ENCODE results near the gene AGRP. TPM values are rescaled to one million over a fixed set of nuclear protein-coding genes. Genes with fewer than 3 reads are reported as not detected.

The AGRP gene, protein sequence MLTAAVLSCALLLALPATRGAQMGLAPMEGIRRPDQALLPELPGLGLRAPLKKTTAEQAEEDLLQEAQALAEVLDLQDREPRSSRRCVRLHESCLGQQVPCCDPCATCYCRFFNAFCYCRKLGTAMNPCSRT
- total RNA-seq = not detected in 2 replicates

GRCh38 chr16:67483150-67483549, at the start of gene AGRP:
AGRP (minus strand) TSS chr16:67483547; CDS start chr16:67483398, 149 bp downstream.

GRCh38 chr16:67528222-67528869, 45.0 kb upstream of the AGRP start, which contains the start of gene RIPOR1:
RIPOR1 (plus strand) TSS chr16:67528829; CDS start chr16:67538447, 9,618 bp downstream.

DNA sequence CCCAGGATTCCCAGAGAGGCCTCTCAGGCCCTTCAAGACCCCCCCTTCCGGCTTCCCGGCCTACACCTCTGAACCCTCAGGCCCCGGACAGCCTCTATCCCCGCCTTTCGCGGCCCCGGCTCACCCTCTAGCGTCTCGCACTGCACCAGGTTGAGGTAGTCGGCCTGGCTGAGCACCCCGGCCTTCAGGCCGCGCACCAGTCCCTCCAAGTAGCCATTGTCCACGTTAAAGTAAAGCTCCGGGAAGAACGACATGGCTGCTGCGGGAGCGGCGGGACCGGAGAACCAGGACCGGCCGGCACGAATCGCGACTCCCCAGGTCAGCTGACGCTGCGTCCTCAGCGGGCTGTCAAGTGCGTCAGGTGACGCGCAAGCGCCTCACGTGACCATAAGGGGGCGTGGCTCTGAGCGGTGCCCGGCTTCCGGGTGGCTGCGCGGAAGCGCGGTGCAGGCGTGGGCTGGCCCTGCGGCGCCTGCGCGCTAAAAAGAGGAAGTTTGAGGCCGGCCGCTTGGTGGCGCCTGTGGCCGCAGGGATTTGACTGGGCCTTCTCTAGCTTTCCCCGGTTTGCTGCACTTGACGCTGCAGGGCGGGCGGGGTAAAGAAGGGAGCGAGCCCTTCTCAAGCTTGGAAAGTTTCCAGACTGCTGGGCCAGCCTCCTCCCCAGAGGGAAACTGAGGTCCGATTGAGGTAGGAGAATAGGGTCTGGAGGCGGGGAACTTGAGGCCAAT, 2.4 kb downstream of the AGRP start, which contains the start of gene ATP6V0D1:
Gene ATP6V0D1, minus strand, starts transcription at position 325 of the 728 bp plus-strand sequence. Its CDS starts 71 bp downstream, at position 254.

Other genes starting within 250 kb of the AGRP start
- 29.2 and 33.3 TPM in 2 replicates for gene FHOD1, start 236.1 kb downstream of the AGRP start, total RNA-seq
- 0.07 and 0.20 TPM in 2 replicates for gene SLC9A5, start 234.6 kb downstream of the AGRP start, total RNA-seq
- gene PLEKHG4, start 204.0 kb downstream of the AGRP start, total RNA-seq = 26.1 and 36.1 TPM in 2 replicates
- under 0.01 TPM in 1 of 2 replicates, not detected in the other for gene KCTD19, start 156.8 kb downstream of the AGRP start, total RNA-seq
- 0.39 and 0.40 TPM in 2 replicates for gene LRRC36, start 156.7 kb downstream of the AGRP start, total RNA-seq
- 0.20 TPM in 1 of 2 replicates, not detected in the other for gene TPPP3, start 90.0 kb downstream of the AGRP start, total RNA-seq
- gene ZDHHC1, start 67.1 kb downstream of the AGRP start, total RNA-seq = 5.2 and 6.7 TPM in 2 replicates
- gene HSD11B2, start 52.4 kb downstream of the AGRP start, total RNA-seq = not detected in 2 replicates
- 170 and 206 TPM in 2 replicates for gene ATP6V0D1, start 2.4 kb downstream of the AGRP start, total RNA-seq
- 53.6 and 66.6 TPM in 2 replicates for gene RIPOR1, start 45.3 kb upstream of the AGRP start, total RNA-seq
- gene CTCF, start 79.0 kb upstream of the AGRP start, total RNA-seq = 25.5 and 27.7 TPM in 2 replicates
- gene CARMIL2, start 161.6 kb upstream of the AGRP start, total RNA-seq = 0.25 and 3.6 TPM in 2 replicates
- 26.0 and 35.8 TPM in 2 replicates for gene ACD, start 176.7 kb upstream of the AGRP start, total RNA-seq
- gene PARD6A, start 177.4 kb upstream of the AGRP start, total RNA-seq = 2.8 and 4.5 TPM in 2 replicates
- gene ENKD1, start 183.2 kb upstream of the AGRP start, total RNA-seq = 14.3 and 16.5 TPM in 2 replicates
- gene C16orf86, start 183.3 kb upstream of the AGRP start, total RNA-seq = 3.6 and 5.8 TPM in 2 replicates
- gene GFOD2, start 235.8 kb upstream of the AGRP start, total RNA-seq = 19.6 TPM in 2 replicates